ENCODE results near the gene RMDN2.

RMDN2 gene

DNA sequence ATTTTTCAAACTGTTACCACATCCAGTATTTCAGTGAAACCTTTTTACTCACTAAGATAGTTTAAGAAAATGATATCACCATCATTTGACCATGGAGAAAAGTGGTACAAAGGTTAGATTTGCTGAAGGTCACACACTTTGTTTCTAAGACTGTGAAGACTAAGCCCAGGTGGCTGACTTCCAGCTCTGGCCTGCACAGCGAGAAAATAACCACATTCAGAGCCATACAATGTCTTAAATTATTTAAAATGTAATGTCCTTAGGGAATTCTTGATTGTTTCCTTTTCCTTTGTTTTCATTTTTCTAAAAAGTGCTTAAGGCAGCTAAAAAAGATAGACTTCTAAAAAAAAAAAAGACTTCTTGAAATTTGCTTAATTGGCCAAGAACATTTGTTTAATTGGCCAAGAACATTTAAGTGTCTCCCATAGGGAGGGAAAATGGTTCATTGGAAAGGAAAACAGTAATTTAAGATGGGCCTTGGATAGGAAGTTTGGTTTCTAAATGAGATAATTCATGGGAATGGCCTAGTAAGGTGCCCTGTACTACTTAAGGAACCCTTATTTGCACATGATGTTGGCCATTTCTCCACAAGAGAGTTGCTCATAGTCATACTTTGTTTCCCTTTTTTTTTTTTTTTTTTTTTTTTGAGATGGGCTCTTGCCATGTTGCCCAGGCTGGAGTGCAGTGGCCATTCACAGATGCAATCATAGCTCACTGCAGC is 105.7 kb downstream of the RMDN2 start:
- TF ChIP-seq, protein P1, sequence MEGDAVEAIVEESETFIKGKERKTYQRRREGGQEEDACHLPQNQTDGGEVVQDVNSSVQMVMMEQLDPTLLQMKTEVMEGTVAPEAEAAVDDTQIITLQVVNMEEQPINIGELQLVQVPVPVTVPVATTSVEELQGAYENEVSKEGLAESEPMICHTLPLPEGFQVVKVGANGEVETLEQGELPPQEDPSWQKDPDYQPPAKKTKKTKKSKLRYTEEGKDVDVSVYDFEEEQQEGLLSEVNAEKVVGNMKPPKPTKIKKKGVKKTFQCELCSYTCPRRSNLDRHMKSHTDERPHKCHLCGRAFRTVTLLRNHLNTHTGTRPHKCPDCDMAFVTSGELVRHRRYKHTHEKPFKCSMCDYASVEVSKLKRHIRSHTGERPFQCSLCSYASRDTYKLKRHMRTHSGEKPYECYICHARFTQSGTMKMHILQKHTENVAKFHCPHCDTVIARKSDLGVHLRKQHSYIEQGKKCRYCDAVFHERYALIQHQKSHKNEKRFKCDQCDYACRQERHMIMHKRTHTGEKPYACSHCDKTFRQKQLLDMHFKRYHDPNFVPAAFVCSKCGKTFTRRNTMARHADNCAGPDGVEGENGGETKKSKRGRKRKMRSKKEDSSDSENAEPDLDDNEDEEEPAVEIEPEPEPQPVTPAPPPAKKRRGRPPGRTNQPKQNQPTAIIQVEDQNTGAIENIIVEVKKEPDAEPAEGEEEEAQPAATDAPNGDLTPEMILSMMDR (IDR thresholded peaks at IDR 0.05; ENCODE audit: low read depth, low read length): no peak
- in situ Hi-C loops (cut with HindIII; ENCODE audit: low sequenced_read_pairs): no loop called here
- peak; percentile 40 for DNase-seq (ENCODE audit: low read depth, low spot score)
- no peak overlapping the region for H3K4me3 ChIP-seq (ENCODE audit: low read depth, low read length)

DNA sequence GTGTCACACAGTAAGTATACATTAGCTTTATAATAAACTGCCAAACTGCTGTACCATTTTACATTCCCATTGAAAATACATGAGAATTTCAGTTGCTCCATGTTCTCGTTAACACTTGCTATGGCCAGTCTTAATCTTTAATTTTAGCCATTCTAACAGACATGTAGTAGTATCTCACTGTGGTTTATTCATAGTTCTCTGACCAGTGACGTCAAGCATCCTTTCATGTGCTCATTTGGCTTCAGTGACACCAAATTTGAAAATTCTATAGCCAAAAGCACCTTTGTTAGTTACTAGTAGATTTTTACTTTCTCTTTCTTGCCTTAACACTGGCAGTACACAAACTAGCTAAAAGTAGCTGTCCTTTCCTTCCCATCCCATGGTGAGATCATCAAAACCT is 107.9 kb downstream of the RMDN2 start:
- H3K4me3 ChIP-seq (ENCODE audit: low read depth, low read length): no peak overlapping the region
- in situ Hi-C loops (cut with HindIII; ENCODE audit: low sequenced_read_pairs): no loop called here
- TF ChIP-seq, protein P1 (IDR thresholded peaks at IDR 0.05; ENCODE audit: low read depth, low read length): no peak
- DNase-seq (ENCODE audit: low read depth, low spot score): no peak

DNA sequence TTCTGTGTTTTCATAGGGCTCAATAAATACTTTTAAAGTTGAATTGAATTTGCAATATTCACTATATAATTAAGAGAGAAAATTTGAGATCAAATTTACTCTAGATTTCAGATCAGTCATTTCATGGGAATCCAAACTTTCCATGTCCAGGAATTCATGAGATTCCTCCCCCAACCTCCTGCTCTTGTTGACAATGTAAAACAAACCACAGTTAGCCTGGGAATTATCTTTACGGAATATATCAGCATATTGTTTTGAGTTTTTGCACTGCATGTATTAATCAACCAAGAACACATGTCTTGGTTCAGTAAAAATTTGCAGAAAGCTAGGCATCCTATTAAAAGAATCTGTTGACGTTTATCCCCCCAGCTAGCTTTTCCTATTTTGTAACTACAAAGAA is 108.6 kb downstream of the RMDN2 start:
- DNase-seq (ENCODE audit: low read depth, low spot score): no peak
- H3K4me3 ChIP-seq (ENCODE audit: low read depth, low read length): no peak overlapping the region
- in situ Hi-C loops (cut with HindIII; ENCODE audit: low sequenced_read_pairs): no loop called here
- TF ChIP-seq, protein P1 (IDR thresholded peaks at IDR 0.05; ENCODE audit: low read depth, low read length): no peak

DNA sequence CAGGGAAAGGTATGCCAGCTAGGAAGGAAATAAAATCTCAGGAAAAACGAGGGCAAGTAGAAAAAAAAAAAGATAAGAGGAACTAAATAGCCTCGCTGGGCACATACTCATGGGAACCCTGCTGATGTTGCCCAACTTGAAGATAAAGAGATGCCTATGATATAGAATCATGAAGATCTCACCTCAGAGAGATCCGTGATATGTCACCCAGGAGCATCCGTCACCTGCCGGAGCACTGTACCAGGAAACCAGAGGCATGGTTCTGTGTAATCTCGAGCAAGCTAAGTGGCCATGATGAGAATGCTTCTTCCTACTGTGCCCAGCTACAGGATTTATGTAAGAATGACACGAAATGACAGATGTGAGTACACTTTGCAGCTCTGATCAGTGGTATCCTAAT is 110.9 kb downstream of the RMDN2 start:
- in situ Hi-C loops (cut with HindIII; ENCODE audit: low sequenced_read_pairs): no loop called here
- no peak for DNase-seq (ENCODE audit: low read depth, low spot score)
- H3K4me3 ChIP-seq (ENCODE audit: low read depth, low read length): no peak overlapping the region
- TF ChIP-seq, protein P1 (IDR thresholded peaks at IDR 0.05; ENCODE audit: low read depth, low read length): no peak

DNA sequence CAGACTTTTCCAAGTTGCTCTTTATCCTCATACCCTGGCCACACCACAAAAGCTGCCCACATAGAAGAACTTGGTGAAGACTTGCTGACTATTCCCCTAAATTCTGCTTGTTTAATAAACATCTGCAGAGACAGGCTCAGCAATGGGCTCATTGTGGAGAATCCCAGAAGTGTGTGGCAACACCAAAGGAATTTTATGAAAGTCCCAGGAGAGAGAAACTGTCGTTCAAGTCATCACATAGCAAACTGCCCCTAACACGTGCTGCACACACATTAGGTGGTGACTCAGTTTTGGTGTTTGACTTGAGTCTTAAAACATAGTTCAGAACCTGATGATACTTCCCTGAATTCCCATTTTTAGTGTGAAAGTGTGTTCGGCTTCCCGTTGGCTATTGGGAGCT is 112.2 kb downstream of the RMDN2 start:
- in situ Hi-C loops (cut with HindIII; ENCODE audit: low sequenced_read_pairs): no loop called here
- no peak for DNase-seq (ENCODE audit: low read depth, low spot score)
- TF ChIP-seq, protein P1 (IDR thresholded peaks at IDR 0.05; ENCODE audit: low read depth, low read length): no peak

DNA sequence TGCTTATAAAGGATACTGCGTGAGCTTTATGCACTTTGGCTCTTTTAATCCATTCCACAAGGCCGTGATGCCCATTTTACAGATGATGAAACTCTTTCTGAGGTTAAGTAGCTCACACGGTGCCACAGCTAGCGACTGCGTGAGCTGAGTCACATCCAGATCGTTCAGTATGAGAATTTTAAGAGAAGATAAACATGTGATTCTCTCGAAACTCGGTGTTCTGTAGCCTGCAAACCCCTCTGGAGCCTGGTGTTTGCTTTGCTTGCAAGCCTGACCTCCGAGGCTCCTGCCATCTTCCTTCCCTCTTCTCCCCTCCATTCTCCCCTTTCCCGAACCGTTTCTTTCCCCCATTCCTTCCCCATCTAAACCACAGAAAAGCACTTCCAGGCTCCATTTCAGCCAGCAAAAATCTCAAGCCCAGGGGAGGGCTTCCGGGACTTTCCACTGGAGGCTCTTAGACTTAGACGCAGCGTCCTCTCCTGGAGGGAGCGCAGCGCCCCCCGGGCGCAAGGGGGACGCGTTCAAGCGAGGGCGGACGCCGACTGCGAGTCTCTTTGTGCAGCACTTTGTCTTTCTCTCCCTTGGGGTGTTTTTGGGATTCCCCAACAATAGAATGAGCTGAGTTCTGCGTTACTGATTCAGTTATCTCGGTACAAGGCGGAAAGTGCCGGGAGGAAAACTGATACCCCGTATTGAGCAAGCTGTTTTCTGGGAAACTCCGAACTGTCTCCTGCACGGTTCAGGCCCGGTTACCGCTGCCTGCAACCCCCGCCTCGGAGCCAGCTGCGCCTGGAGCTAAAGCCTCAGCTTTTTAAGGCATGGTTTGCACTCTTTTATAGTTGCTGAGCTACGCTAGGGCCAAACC is 112.9 kb downstream of the RMDN2 start:
- in situ Hi-C loops (cut with HindIII; ENCODE audit: low sequenced_read_pairs): no loop called here
- peak overlapping the region; percentile 4 for H3K4me3 ChIP-seq (ENCODE audit: low read depth, low read length)
- TF ChIP-seq, protein P1 (IDR thresholded peaks at IDR 0.05; ENCODE audit: low read depth, low read length): peak; percentile 55
- DNase-seq (ENCODE audit: low read depth, low spot score): peak; percentile 68

More for the DNA sequence above, 112.2 kb downstream of the RMDN2 start:
- H3K4me3 ChIP-seq (ENCODE audit: low read depth, low read length): no peak overlapping the region
